SKM-1 treated with dmso at 0.1 percent for 144 hours (cell line): ENCODE data around the gene TSPAN8.
"Not testable (repeated sequence)": the region's sequence is repeated elsewhere in the genome, so short reads cannot be mapped to it uniquely, and the experiment has no call there.

ENCODE experiments used
- DNase-seq: peaks from one replicate; lab custom pipeline; 2025; ENCODE audit not compliant: unreplicated experiment; lab: John Stamatoyannopoulos, UW

TSPAN8 gene

DNA sequence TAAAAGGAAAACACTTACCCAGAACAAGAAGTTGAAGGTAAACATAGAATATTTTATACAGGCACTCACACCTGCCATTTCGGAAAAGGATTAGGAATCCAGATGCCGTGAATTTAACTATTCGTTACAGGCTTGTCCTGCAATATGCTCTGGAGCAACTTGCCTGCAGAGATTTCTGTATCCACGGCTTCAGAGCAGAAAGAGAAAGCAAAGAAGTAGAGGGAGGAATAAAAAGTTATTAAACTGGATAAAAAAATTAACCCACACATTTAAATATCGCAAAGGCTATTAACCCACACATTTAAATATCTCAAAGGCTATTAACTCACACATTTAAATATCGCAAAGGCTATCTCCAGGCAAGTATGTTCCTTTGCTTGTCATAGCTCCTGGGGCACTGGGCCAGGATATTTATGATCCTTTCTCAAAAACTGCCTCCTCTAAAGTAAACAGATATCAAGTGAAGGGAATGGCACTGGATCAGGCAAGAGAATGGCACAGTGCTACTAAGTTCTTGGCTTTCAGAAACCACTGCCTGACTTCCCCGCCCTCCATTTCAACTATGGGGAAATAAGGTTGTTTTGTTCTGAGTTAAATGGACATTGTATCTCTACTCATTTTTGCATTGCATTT is at the start of gene TSPAN8:
Gene TSPAN8 (minus strand): TSS at position 399 of the 633 bp plus-strand sequence. CDS start 321 bp downstream, at position 78.
- DNase-seq, result no peak

DNA sequence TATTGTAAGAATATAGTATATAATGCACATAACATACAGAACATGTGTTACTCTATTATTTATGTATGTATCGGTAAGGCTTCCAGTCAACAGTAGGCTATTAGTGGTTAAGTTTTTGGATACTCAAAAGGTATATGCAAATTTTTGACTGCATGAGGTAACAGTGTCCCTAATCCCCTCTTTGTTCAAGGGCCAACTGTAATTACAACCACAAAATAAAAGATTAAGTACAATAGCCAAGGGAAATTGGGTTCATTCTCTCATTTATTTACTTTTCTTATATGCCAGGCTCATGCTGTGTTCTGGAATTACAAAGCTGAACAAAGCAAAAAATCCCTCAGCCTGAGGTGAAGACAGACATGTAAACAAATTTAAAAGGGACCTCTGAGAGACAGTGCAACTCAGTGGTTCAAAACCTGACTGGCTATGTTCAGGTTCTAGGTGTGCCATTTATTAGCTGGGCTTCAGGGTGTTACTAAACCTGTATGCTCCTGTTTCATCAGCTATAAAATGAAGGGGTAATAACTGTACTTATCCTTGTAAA is 43.4 kb upstream of the TSPAN8 start:
- no peak for DNase-seq

GRCh38 chr12:71200706-71201105 is 42.9 kb upstream of the TSPAN8 start:
- DNase-seq, result no peak

- no peak for DNase-seq
Observed at GRCh38 chr12:71197460-71197859, 39.7 kb upstream of the TSPAN8 start.

GRCh38 chr12:71195338-71195896 is 37.6 kb upstream of the TSPAN8 start:
- no peak for DNase-seq

DNA sequence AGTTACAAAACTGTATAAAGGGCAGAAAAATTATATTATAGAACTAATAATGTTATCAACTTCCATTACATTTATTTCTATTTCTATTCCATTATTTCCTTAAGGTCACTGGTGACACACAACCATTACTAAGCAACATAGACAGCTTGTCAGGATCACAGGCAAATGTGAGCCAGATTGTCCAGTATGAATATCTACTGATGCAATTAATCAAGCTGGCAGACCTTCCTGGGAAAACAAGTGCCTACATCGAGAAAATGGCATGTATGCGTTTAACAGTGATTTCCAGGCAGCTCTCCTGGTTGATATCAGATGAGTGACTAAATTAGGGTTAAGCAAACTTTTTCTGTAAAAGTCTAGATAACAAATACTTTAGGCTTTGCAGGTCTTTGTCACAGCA is 36.9 kb upstream of the TSPAN8 start:
- DNase-seq, result no peak

- DNase-seq, result no peak
Observed at GRCh38 chr12:71193041-71193440, 35.2 kb upstream of the TSPAN8 start.

DNA sequence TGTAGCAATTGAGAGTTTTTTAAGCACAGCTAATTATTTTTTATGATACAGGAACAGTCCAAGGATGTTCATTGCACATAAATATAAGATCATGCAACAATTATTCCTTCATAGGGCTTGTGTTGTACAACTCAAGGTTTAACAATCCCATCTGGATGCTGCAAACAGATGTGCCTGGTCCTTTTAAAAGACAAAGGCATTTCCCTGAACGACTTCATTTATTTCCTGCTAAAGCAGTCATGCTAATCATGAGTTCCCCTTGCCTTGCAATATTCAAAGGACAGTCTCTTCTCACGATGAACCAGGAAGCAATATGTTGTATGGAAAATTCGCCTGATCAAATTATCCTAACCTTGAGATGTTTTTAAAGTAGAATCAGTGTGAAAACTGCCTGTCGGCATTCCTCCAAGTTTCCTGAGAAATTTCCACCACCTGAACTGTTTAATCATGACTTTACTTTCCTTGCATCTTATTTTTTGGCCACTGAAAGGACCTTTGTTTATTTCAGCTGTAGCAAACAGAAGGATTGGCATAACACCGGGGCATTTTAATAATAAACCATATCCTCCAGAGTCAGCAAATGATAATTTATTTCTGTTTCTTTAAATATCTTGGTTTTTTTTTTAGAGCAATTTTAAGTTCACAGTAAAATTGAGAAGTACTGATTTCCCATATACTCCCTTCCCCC is 33.9 kb upstream of the TSPAN8 start:
- no peak for DNase-seq

DNA sequence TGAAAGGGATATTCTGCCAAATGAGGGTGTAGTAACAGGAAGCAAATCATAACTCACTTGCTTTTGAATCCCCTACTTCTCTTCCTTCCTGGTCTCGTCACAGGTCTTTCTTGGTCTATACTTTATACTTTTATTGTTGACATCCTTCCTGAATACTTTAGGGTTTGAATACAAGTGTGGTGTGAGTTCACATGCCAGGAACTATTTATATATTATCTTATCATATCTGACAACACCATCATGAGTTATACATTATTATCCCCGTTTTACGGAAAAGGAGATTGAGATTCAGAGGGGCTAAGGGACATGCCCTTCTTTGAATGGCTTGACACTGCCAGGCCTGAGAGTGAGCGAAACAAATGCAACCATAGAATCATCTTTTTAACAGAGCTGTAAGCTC is 33.0 kb upstream of the TSPAN8 start:
- DNase-seq, result no peak

DNA sequence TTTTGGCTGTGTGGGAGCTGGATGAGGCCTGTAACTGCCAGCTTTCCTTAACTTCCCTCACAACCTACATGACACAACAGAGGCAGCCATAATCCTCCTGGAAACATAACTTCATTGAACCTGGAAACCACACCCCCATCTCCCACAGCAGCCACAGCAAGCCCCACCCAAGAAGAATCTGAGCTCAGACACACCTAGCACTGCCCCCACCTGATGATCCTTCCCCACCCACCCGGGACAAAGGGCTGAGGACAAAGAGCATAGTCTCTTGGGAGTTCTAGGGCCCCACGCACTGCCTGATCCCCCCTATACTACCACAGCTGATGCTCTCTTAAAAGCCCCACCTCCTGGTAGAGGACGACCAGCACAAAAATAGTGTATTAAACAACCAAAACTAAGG is 29.6 kb upstream of the TSPAN8 start:
- no peak for DNase-seq

DNA sequence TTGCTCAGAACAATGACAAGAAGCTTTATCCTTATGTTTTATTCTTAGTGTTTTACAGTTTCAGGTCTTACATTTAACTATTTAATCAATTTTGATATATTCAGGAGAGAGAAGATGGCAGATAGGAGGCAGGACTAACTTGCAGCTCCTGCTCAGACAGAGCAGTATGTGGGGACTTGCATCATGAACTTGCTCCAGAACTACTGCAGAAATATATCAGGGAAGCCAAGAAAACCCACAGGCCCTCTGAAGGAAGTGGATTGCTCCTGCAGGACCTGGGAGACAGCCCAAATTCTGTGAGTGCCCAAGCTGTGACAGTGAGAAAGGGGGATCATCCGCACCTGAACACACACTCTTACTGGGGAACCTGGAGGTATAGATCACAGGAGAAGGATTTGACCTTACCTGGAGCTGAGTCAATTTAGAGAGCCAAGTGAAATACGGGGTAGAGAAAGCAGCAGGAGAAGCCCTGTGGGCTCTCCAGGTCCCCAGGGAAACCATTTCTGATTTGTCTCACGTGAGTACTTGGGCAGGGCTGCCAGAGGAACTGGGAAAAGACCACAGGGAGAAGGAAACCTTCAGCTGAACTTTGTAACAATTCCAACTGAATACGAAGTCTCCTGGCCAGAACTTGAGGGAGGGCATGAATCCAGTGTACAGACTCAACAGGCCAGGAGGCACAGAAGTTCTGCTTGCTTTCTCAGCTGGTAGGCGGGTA is 28.9 kb upstream of the TSPAN8 start:
- no peak for DNase-seq

- DNase-seq, result no peak
Observed at GRCh38 chr12:71183846-71184245, 26.0 kb upstream of the TSPAN8 start.

- no peak for DNase-seq
Observed at GRCh38 chr12:71183018-71183417, 25.2 kb upstream of the TSPAN8 start.

DNA sequence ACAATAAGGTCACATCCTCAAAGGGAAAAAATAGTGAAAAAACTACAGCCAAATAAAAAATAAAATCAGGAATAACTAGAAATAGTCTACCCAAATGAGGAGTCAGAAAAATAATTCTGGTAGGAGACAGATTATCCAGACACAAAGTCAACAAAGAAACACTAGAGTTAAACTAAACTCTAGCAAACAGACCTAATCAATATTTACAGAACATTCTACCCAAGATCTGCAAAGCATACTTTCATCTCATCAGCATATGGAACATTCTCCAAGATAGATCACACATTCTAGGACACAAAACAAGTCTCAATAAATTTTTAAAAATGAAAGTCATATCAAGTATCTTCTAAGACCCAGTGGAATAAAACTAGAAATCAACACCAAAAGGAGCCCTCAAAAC is 20.4 kb upstream of the TSPAN8 start:
- DNase-seq, result no peak

- DNase-seq, result no peak
Observed at GRCh38 chr12:71174825-71175224, 17.0 kb upstream of the TSPAN8 start.

GRCh38 chr12:71174146-71174545 is 16.3 kb upstream of the TSPAN8 start:
- DNase-seq, result no peak

- DNase-seq, result no peak
Observed at GRCh38 chr12:71170456-71170855, 12.7 kb upstream of the TSPAN8 start.

- no peak for DNase-seq
Observed at GRCh38 chr12:71169286-71169685, 11.5 kb upstream of the TSPAN8 start.

DNA sequence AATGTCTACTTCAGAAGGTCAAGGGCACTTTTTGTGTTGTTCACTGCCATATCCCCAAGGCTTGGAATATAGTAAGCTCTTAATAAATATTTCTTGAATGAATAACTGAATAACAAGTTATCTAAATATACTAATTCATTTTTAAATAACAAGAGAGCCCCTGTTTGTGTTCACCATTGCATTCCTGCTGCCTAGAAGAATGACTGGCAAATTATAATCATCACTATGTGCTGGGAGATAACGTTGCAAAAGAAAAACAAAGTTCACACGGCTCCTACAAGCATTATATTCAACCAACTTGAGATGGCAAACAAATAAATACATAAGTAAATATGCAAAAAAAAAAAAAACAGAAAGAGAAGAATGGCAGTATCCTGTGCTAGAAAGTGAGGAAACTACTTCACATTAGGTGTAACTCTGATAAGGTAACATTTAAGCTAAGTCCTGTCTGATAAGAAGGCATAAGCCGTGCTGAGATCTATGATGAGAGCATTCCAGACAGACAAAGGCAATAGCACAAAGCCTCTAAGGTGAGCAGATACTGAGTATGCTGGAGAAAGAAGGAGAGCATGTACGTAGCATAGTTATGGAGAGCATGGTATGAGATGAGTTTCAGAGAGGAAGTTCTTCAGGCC is 9.2 kb upstream of the TSPAN8 start:
- DNase-seq, result no peak

DNA sequence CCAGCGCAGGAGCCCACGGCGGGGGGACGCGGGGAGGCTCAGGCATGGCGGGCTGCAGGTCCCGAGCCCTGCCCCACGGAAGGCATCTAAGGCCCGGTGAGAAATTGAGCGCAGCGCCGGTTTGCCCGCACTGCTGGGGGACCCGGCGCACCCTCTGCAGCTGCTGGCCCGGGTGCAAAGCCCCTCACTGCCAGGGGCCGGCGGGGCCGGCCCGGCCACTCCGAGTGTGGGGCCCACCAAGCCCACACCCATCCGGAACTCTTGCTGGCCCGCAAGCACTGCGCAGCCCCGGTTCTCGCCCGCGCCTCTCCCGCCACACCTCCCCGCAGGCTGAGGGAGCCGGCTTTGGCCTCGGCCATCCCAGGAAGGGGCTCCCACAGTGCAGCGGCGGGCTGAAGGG is 8.5 kb upstream of the TSPAN8 start:
- no peak for DNase-seq

DNA sequence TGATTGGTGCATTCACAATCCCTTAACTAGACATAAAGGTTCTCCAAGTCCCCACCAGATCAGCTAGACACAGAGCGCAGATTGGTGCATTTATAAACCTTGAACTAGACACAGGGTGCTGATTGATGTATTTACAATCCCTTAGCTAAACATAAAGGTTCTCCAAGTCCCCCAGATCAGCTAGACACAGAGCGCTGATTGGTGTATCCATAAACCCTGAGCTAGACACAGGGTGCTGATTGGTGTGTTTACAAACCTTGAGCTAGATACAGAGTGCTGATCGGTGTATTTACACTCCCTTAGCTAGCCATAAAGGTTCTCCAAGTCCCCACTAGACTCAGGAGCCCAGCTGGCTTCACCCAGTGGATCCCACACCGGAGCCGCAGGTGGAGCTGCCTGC is 8.0 kb upstream of the TSPAN8 start:
- DNase-seq, result not testable (repeated sequence)
